Adrenal gland (tissue), 5 donors: ENCODE results near the gene GPR82.

Source experiments
- POLR2A ChIP-seq, 2 donors: fragments of 450-650 bp; IDR thresholded peaks; one replicate each; pipeline ENCODE4 v1.6.1; 2017; ENCODE audit warnings: antibody characterized with exemption in 2 of 2, mild to moderate bottlenecking in 2 of 2, moderate library complexity in 1 of 2
- TF ChIP-seq, protein P1 (sequence below), 6 experiments: fragments of 450-650 bp in 4 of 6; fragments of 200-600 bp in 2 of 6; sonication (generic) in 1 of 6; IDR thresholded peaks; 1 replicate in 5 of 6; 2 replicates in 1 of 6; pipeline versions ENCODE4 v1.5.1 to v1.8.0; 2016 to 2021; ENCODE audit warnings: antibody characterized with exemption in 6 of 6, mild to moderate bottlenecking in 2 of 6, moderate library complexity in 1 of 6
- donor health status: DM: no; HTN: no; CAD: no.

DNA sequence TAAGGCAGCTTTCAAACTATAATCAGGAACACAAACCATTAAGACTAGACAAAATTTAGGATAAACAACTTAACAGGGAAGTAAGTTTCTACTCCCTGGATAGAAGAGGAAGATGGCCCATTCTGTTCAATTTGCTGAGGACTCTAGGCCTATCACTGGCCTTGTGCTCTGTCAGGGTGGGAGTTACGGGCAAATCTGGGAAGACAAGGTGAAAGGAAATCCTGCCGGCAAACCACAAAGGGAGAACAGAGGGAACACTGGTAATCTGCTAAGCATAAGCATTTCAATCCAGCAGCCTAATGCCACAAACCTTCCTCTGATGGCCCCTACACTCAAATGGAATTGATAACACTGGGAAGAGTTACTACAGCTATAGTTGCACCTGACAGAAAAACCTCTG is 8.3 kb downstream of the GPR82 start:
- TF ChIP-seq, protein P1, sequence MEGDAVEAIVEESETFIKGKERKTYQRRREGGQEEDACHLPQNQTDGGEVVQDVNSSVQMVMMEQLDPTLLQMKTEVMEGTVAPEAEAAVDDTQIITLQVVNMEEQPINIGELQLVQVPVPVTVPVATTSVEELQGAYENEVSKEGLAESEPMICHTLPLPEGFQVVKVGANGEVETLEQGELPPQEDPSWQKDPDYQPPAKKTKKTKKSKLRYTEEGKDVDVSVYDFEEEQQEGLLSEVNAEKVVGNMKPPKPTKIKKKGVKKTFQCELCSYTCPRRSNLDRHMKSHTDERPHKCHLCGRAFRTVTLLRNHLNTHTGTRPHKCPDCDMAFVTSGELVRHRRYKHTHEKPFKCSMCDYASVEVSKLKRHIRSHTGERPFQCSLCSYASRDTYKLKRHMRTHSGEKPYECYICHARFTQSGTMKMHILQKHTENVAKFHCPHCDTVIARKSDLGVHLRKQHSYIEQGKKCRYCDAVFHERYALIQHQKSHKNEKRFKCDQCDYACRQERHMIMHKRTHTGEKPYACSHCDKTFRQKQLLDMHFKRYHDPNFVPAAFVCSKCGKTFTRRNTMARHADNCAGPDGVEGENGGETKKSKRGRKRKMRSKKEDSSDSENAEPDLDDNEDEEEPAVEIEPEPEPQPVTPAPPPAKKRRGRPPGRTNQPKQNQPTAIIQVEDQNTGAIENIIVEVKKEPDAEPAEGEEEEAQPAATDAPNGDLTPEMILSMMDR (IDR thresholded peaks at IDR 0.05): no peak
- no peak for TF ChIP-seq POLR2A (IDR thresholded peaks at IDR 0.05)
